22Rv1 (cell line): ENCODE results near the gene EXD3.
"Not testable (repeated sequence)": the region's sequence is repeated elsewhere in the genome, so short reads cannot be mapped to it uniquely, and the experiment has no call there.

Experiments
- H3K27ac ChIP-seq: fragments of 450-650 bp; 2 replicates; pipeline ENCODE4 v1.5.1; 2017
- CTCF ChIP-seq: fragments of 450-650 bp; IDR thresholded peaks from 2 replicates; pipeline ENCODE4 v1.5.1; 2017; ENCODE audit warnings: mild to moderate bottlenecking
- ZFX ChIP-seq: fragments of 450-650 bp; IDR thresholded peaks from 2 replicates; pipeline ENCODE4 v1.6.1; 2017; ENCODE audit warnings: antibody characterized with exemption, borderline replicate concordance

EXD3 gene

GRCh38 chr9:137339045-137339907, 83.7 kb downstream of the EXD3 start:
- TF ChIP-seq ZFX = no peak
- TF ChIP-seq CTCF = no peak
- H3K27ac ChIP-seq = no peak overlapping the region

GRCh38 chr9:137336735-137337134, 86.2 kb downstream of the EXD3 start:
- H3K27ac ChIP-seq = no peak overlapping the region

GRCh38 chr9:137333016-137333671, 89.8 kb downstream of the EXD3 start:
- no peak overlapping the region for H3K27ac ChIP-seq
- TF ChIP-seq CTCF = no peak
- no peak for TF ChIP-seq ZFX

More at GRCh38 chr9:137336735-137337134, 86.2 kb downstream of the EXD3 start:
- no peak for TF ChIP-seq CTCF
- no peak for TF ChIP-seq ZFX

- H3K27ac ChIP-seq = no peak overlapping the region
- TF ChIP-seq CTCF (no peak), ZFX (no peak)
Observed at GRCh38 chr9:137331929-137332328, 91.0 kb downstream of the EXD3 start.

- no peak overlapping the region for H3K27ac ChIP-seq
- TF ChIP-seq CTCF (no peak), ZFX (no peak)
Observed at GRCh38 chr9:137330689-137331088, 92.3 kb downstream of the EXD3 start.

- not testable (repeated sequence) for H3K27ac ChIP-seq
Observed at GRCh38 chr9:137329590-137329989, 93.4 kb downstream of the EXD3 start.

GRCh38 chr9:137327641-137328550, 95.1 kb downstream of the EXD3 start:
- not testable (repeated sequence) for H3K27ac ChIP-seq

GRCh38 chr9:137326445-137327065, 96.4 kb downstream of the EXD3 start:
- no peak overlapping the region for H3K27ac ChIP-seq
- TF ChIP-seq CTCF = no peak
- TF ChIP-seq ZFX = no peak
